Large intestine (tissue), 3 donors: ENCODE measurements around the gene TLCD1. TPM values are rescaled to one million over a fixed set of nuclear protein-coding genes. Genes with fewer than 3 reads are reported as not detected.
A peak's percentile ranks its signal among the peaks of the same experiment; 100 is the strongest.
"Not testable (repeated sequence)": the region's sequence is repeated elsewhere in the genome, so short reads cannot be mapped to it uniquely, and the experiment has no call there.

Experiments used
- DNase-seq, 2 donors: peaks; one replicate each; pipeline versions ENCODE4 v3.0.0 to v3.0.0-alpha.2; 2013
- H3K27ac ChIP-seq: one replicate; pipeline ENCODE4 v1.5.1; 2013; ENCODE audit warnings: low read length
- H3K27me3 ChIP-seq: 2 replicates; pipeline ENCODE4 v1.6.1; 2013; ENCODE audit warnings: low read length; ENCODE audit not compliant: control insufficient read depth, insufficient read depth
- H3K36me3 ChIP-seq: 2 replicates; pipeline ENCODE4 v1.6.1; 2013; ENCODE audit warnings: low read length; ENCODE audit not compliant: control insufficient read depth, insufficient read depth
- H3K4me1 ChIP-seq: one replicate; pipeline ENCODE4 v1.6.1; 2013; ENCODE audit warnings: low read length; ENCODE audit not compliant: control insufficient read depth, insufficient read depth
- H3K4me3 ChIP-seq: one replicate; pipeline ENCODE4 v1.5.1; 2013; ENCODE audit warnings: low read length
- H3K9me3 ChIP-seq: one replicate; pipeline ENCODE4 v1.6.1; 2013; ENCODE audit warnings: mild to moderate bottlenecking, low read depth, low read length, moderate library complexity; ENCODE audit not compliant: control insufficient read depth
- WGBS: methylation state at CpG from one replicate; pipeline ENCODE4 v1.1.5; 2013; ENCODE audit warnings: low lambda C conversion rate; ENCODE audit not compliant: insufficient coverage; 5-methylcytosine and 5-hydroxymethylcytosine counted together
- polyA plus RNA-seq: library from polyadenylated mRNA; unstranded; fragments of 120-200 nt; gene quantifications from one replicate; pipeline ENCODE4 v1.2.1, GENCODE V29; 2013

The TLCD1 gene
- polyA plus RNA-seq, 1 donor = 9.4 TPM

GRCh38 chr17:28738680-28739384, 12.8 kb upstream of the TLCD1 start:
- H3K4me3 ChIP-seq = no peak overlapping the region
- no peaks in the 10 kb centered on the region for H3K27me3 ChIP-seq
- WGBS = no CpG with 5 or more reads among the region's 10 CpGs
- peaks cover 3% of the 10 kb centered on the region for H3K36me3 ChIP-seq
- H3K9me3 ChIP-seq = no peaks in the 10 kb centered on the region
- peak overlapping the region; percentile 10 for H3K27ac ChIP-seq
- DNase-seq = no peak
- peaks cover 17% of the 10 kb centered on the region for H3K4me1 ChIP-seq

GRCh38 chr17:28737770-28738679, 12.0 kb upstream of the TLCD1 start:
- Histone ChIP-seq H3K27ac (peak overlapping the region; percentile 10), H3K36me3 (peaks cover 3% of the 10 kb centered on the region), H3K27me3 (no peaks in the 10 kb centered on the region), H3K4me3 (no peak overlapping the region), H3K4me1 (peaks cover 15% of the 10 kb centered on the region), H3K9me3 (no peaks in the 10 kb centered on the region)
- peak in 1 of 2 donors; percentile 38 for DNase-seq
- WGBS = 83% methylated on average over 2 of the region's 22 CpGs

GRCh38 chr17:28737316-28737715, 11.3 kb upstream of the TLCD1 start:
- WGBS = no CpG with 5 or more reads among the region's 12 CpGs
- Histone ChIP-seq H3K27ac (no peak overlapping the region), H3K9me3 (no peaks in the 10 kb centered on the region), H3K4me3 (no peak overlapping the region), H3K4me1 (peaks cover 9% of the 10 kb centered on the region), H3K36me3 (peaks cover 3% of the 10 kb centered on the region), H3K27me3 (no peaks in the 10 kb centered on the region)
- DNase-seq = no peak

GRCh38 chr17:28735913-28736769, 10.1 kb upstream of the TLCD1 start:
- WGBS = no CpG with 5 or more reads among the region's 8 CpGs
- not testable (repeated sequence) for H3K9me3 ChIP-seq, H3K36me3 ChIP-seq, H3K4me3 ChIP-seq, H3K4me1 ChIP-seq, H3K27ac ChIP-seq, DNase-seq, H3K27me3 ChIP-seq

- Histone ChIP-seq H3K4me1 (peaks cover 4% of the 10 kb centered on the region), H3K4me3 (no peak overlapping the region), H3K36me3 (peaks cover 3% of the 10 kb centered on the region), H3K27me3 (no peaks in the 10 kb centered on the region), H3K9me3 (no peaks in the 10 kb centered on the region), H3K27ac (no peak overlapping the region)
- no CpG with 5 or more reads among the region's 5 CpGs for WGBS
- DNase-seq = no peak
These were observed 9.2 kb upstream of the TLCD1 start for GRCh38 chr17:28735242-28735722.

- Histone ChIP-seq H3K4me3 (no peak overlapping the region), H3K27me3 (no peaks in the 10 kb centered on the region), H3K4me1 (peaks cover 4% of the 10 kb centered on the region), H3K27ac (no peak overlapping the region), H3K36me3 (peaks cover 3% of the 10 kb centered on the region), H3K9me3 (no peaks in the 10 kb centered on the region)
- WGBS = 90% methylated on average over 2 of the region's 10 CpGs
- no peak for DNase-seq
These were observed 8.7 kb upstream of the TLCD1 start for GRCh38 chr17:28734712-28735241.

- H3K27ac ChIP-seq = no peak overlapping the region
- H3K4me3 ChIP-seq = no peak overlapping the region
- no peaks in the 10 kb centered on the region for H3K27me3 ChIP-seq
- no CpG with 5 or more reads among the region's 1 CpG for WGBS
- peaks cover 3% of the 10 kb centered on the region for H3K36me3 ChIP-seq
- peaks cover 7% of the 10 kb centered on the region for H3K4me1 ChIP-seq
- no peak for DNase-seq
- H3K9me3 ChIP-seq = no peaks in the 10 kb centered on the region
These were observed 7.3 kb upstream of the TLCD1 start for GRCh38 chr17:28733346-28733745.

- H3K27ac ChIP-seq = no peak overlapping the region
- no peaks in the 10 kb centered on the region for H3K27me3 ChIP-seq
- H3K4me3 ChIP-seq = no peak overlapping the region
- peaks cover 15% of the 10 kb centered on the region for H3K4me1 ChIP-seq
- H3K36me3 ChIP-seq = peaks cover 4% of the 10 kb centered on the region
- WGBS = 88% methylated on average over 1 of the region's 11 CpGs
- no peaks in the 10 kb centered on the region for H3K9me3 ChIP-seq
- DNase-seq = no peak
These were observed 3.9 kb upstream of the TLCD1 start for GRCh38 chr17:28729950-28730330.

GRCh38 chr17:28728364-28729200, 2.5 kb upstream of the TLCD1 start, which contains the start of gene NEK8:
NEK8 (plus strand) TSS chr17:28728788; CDS start chr17:28728814, 26 bp downstream.
- DNase-seq = peak; percentile 96
- Histone ChIP-seq H3K9me3 (no peaks in the 10 kb centered on the region), H3K27me3 (no peaks in the 10 kb centered on the region), H3K4me1 (peaks cover 19% of the 10 kb centered on the region), H3K27ac (peak within 1 kb of the TSS; percentile 99), H3K36me3 (peaks cover 15% of the 10 kb centered on the region), H3K4me3 (peak within 1 kb of the TSS; percentile 92)
- no CpG with 5 or more reads among the region's 64 CpGs for WGBS
